IPS DF 19.7 (cell line): ENCODE results near the gene PRKCD.

Experiments
- DNase-seq: peaks from one replicate; pipeline ENCODE4 v3.0.0-alpha.2; 2013; ENCODE audit warnings: low read depth, low spot score

Gene PRKCD

GRCh38 chr3:53170325-53171063 lies 9.5 kb downstream of the PRKCD start:
- DNase-seq = no peak

DNA sequence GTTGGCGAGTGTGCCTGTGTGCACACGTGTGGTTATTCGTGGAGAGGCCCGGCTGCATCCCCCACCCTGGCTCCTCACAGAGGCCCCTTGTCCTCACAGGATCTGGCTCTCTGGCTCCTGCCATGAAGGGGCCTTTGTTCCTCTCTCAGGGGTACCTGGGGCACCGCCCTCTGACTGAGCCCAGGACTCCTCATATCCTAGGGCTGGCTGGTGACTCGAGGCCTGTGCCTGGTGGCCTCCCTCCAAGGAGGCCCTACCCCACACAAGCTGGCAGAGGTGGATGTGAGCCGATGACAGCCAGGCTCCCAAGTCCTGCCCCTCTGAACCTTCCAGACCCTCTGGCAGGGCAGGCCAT lies 10.0 kb downstream of the PRKCD start:
- no peak for DNase-seq

- DNase-seq = no peak
These were observed 11.0 kb downstream of the PRKCD start for GRCh38 chr3:53171827-53172505.

GRCh38 chr3:53173107-53173506 lies 12.1 kb downstream of the PRKCD start:
- no peak for DNase-seq

- no peak for DNase-seq
These were observed 13.6 kb downstream of the PRKCD start for GRCh38 chr3:53174346-53175250.

GRCh38 chr3:53175613-53176540 lies 14.9 kb downstream of the PRKCD start:
- no peak for DNase-seq

GRCh38 chr3:53178246-53178645 lies 17.2 kb downstream of the PRKCD start:
- DNase-seq = no peak

DNA sequence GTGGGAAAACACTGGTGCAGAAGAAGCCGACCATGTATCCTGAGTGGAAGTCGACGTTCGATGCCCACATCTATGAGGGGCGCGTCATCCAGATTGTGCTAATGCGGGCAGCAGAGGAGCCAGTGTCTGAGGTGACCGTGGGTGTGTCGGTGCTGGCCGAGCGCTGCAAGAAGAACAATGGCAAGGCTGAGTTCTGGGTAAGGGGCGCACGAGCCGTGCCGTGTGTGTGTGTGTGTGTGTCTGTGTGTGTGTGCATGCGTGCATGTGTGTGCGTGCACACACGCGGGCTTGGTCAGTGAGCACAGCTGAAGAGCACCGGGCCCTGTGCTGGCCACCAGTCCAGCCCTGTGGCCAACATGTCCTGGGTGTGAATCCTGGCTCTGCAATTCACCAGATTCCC lies 18.6 kb downstream of the PRKCD start:
- DNase-seq = no peak

DNA sequence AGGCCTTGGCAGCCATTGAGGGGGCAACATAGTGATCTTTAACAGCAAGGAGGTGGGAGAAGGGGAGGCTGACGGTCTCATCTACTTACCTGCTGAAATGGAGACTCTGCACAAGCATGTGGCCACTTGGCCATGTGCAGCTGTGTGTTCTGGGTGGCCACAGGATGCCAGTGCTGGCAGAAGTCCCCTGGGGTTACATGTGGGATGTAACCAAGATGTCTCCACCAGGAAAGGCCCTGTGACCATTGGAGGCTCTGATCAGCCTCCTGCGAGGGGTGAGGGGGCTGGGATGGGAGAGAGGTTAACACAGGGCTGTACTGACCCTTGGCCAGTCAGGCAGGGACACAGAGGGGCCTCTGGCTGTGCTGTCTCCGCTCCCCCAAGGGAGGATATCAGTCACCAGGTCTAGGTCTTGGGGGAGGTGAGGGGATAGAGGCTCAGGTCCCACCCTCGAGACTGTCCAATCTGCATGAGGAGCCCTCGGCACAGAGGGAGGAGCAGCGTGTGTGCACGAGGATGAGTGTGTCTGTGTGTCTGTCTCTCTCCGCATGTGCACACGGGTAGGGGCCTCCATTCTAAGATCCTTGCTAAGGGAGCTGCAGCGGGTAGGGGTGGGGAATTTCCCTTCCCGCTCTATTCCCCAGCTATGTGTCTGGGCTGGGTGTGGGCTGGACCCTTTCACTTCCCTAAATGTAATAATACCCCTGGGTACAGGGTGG lies 19.5 kb downstream of the PRKCD start:
- DNase-seq = no peak

DNA sequence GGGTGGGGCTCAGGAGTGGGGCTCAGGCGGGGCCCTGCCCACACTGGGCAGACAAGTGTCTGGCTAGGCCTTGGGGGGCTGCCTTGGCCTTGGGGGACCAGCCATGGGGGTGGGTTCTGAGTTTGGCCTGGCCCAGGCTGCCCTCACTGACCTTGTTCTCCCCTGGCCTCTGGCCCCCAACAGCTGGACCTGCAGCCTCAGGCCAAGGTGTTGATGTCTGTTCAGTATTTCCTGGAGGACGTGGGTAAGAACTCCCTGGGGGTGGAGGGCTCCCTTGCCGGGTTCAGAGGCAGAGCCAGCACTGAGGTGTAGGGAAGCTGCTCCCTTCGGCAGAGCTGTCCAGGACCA lies 20.0 kb downstream of the PRKCD start:
- DNase-seq = no peak

GRCh38 chr3:53181528-53181927 lies 20.5 kb downstream of the PRKCD start:
- no peak for DNase-seq

GRCh38 chr3:53182764-53183355 lies 21.9 kb downstream of the PRKCD start:
- DNase-seq = no peak

- DNase-seq = no peak
These were observed 22.5 kb downstream of the PRKCD start for GRCh38 chr3:53183514-53183913.

DNA sequence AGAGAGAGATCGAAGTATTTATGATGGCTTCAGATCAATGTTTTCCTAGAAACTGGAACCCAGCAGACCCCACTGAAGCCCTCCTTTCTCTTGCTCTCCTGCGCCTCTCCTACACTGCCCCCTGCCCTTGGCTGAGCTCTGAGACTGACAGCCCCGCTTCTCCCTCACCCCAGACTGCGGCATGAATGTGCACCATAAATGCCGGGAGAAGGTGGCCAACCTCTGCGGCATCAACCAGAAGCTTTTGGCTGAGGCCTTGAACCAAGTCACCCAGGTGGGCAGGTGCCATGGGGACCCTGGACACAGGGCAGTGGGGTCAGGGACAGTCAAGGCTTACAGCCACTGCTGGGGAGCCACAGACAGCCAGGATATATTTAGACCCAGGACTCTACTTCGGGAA lies 23.7 kb downstream of the PRKCD start:
- no peak for DNase-seq

DNA sequence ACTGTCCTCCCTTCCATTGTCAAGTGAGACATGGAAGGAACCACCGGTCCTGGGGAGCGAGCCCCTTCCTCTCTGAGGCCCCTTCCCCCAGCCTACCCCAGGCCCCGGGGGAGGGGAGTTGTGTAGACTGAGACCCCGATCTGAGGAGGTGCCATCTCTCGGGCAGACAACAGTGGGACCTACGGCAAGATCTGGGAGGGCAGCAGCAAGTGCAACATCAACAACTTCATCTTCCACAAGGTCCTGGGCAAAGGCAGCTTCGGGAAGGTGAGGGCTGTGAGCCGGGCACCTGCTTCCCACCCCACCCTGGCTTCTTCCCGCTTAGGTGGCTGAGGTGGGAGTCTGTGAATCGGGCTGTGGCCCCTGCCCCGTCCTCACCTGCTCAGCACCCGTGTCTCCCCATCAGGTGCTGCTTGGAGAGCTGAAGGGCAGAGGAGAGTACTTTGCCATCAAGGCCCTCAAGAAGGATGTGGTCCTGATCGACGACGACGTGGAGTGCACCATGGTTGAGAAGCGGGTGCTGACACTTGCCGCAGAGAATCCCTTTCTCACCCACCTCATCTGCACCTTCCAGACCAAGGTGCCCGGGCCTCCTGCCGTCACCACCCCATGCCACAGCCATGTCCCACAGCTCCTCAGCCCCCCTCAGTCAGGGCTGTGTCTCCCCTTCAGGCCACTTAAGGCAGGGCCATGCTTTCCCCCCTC lies 24.9 kb downstream of the PRKCD start:
- DNase-seq = no peak

DNA sequence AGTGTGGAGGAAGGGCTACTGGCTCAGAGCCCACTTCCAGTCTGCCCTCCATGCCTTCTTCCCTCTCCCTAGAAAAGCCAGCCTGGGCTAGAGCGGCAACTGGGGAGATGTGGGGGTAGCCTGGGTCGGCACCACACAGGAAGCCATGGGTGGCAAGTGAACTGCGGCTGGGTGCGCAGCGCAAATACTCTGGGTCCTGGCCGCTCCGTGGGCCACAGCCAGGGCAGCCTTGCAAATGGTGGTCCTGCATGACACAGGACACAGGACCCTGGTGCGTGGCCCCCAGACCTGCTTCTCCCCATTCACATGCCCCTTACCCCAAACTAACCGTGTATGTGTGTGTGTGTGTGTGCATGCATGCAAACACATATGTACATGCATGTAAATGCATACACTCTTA lies 25.7 kb downstream of the PRKCD start:
- no peak for DNase-seq

GRCh38 chr3:53187430-53187829 lies 26.4 kb downstream of the PRKCD start:
- no peak for DNase-seq

GRCh38 chr3:53188136-53188685 lies 27.2 kb downstream of the PRKCD start:
- DNase-seq = no peak

- DNase-seq = no peak
These were observed 27.7 kb downstream of the PRKCD start for GRCh38 chr3:53188720-53189119.
